ENCODE results near the gene SNORC.

Gene SNORC

GRCh38 chr2:232870018-232870765 is at the start of gene SNORC:
Gene SNORC (plus strand): TSS chr2:232870264. CDS start chr2:232870342, 78 bp downstream.
- ATAC-seq: no peak
- TF ChIP-seq ZNF8 (CRISPR knock-in tag; IDR thresholded peaks at IDR 0.05) (no peak), TSHZ2 (CRISPR knock-in tag; IDR thresholded peaks at IDR 0.05) (no peak), PATZ1 (CRISPR knock-in tag; IDR thresholded peaks at IDR 0.05; ENCODE audit: borderline replicate concordance) (no peak), SNAI2 (CRISPR knock-in tag; IDR thresholded peaks at IDR 0.05) (no peak), POU6F1 (CRISPR knock-in tag; IDR thresholded peaks at IDR 0.05; ENCODE audit: borderline replicate concordance, low read depth) (no peak), CREB5 (CRISPR knock-in tag; IDR thresholded peaks at IDR 0.05; ENCODE audit: low read depth) (no peak), BACH2 (CRISPR knock-in tag; IDR thresholded peaks at IDR 0.05; ENCODE audit: borderline replicate concordance) (no peak), PPARA (CRISPR knock-in tag; IDR thresholded peaks at IDR 0.05; ENCODE audit: borderline replicate concordance) (no peak)

- no peak for ATAC-seq
- TF ChIP-seq TSHZ2 (CRISPR knock-in tag; IDR thresholded peaks at IDR 0.05) (no peak), BACH2 (CRISPR knock-in tag; IDR thresholded peaks at IDR 0.05; ENCODE audit: borderline replicate concordance) (no peak), ZFP3 (CRISPR knock-in tag; IDR thresholded peaks at IDR 0.05) (no peak), PATZ1 (CRISPR knock-in tag; IDR thresholded peaks at IDR 0.05; ENCODE audit: borderline replicate concordance) (no peak)
These were observed 40.1 kb upstream of the SNORC start for GRCh38 chr2:232829988-232830387.

- ATAC-seq: no peak
- no peak for TF ChIP-seq ARNTL (CRISPR knock-in tag; IDR thresholded peaks at IDR 0.05; ENCODE audit: borderline replicate concordance, low read depth)
- no peak for TF ChIP-seq CREB5 (CRISPR knock-in tag; IDR thresholded peaks at IDR 0.05; ENCODE audit: low read depth)
- no peak for TF ChIP-seq ZFP3 (CRISPR knock-in tag; IDR thresholded peaks at IDR 0.05)
- TF ChIP-seq ZNF565 (CRISPR knock-in tag; conservative IDR thresholded peaks at IDR 0.05; ENCODE audit: low read depth): no peak
- TF ChIP-seq RARB (CRISPR knock-in tag; IDR thresholded peaks at IDR 0.05): no peak
- TF ChIP-seq OSR1 (CRISPR knock-in tag; IDR thresholded peaks at IDR 0.05): no peak
- no peak for TF ChIP-seq PPARA (CRISPR knock-in tag; IDR thresholded peaks at IDR 0.05; ENCODE audit: borderline replicate concordance)
- TF ChIP-seq ZC3H10 (CRISPR knock-in tag; IDR thresholded peaks at IDR 0.05): no peak
- TF ChIP-seq ISL1 (CRISPR knock-in tag; IDR thresholded peaks at IDR 0.05): no peak
- no peak for TF ChIP-seq TSHZ2 (CRISPR knock-in tag; IDR thresholded peaks at IDR 0.05)
- no peak for TF ChIP-seq CSRNP3 (CRISPR knock-in tag; IDR thresholded peaks at IDR 0.05)
These were observed 38.6 kb upstream of the SNORC start for GRCh38 chr2:232831496-232831895.
